SK-N-SH (cell line): Measurements from ENCODE around the gene CPNE7.

ENCODE experiments used
- EP300 ChIP-seq, 2 experiments: IDR thresholded peaks; 2 replicates each; pipeline versions ENCODE4 v1.4.0 to v1.6.1; 2012; ENCODE audit warnings: borderline replicate concordance in 1 of 2, low read depth in 1 of 2, low read length in 1 of 2
- GABPA ChIP-seq: IDR thresholded peaks from 2 replicates; pipeline ENCODE4 v1.4.0; 2012; ENCODE audit warnings: low read depth, mild to moderate bottlenecking
- POLR2AphosphoS5 ChIP-seq: IDR thresholded peaks from 2 replicates; pipeline ENCODE4 v1.6.1; 2012; ENCODE audit warnings: low read depth, low read length
- RAD21 ChIP-seq: IDR thresholded peaks from 2 replicates; pipeline ENCODE4 v1.6.1; 2012; ENCODE audit warnings: mild to moderate bottlenecking, low read length
- RCOR1 ChIP-seq: fragments of 150-350 bp; IDR thresholded peaks from 2 replicates; pipeline ENCODE4 v1.6.1; 2017; ENCODE audit warnings: antibody characterized with exemption, low read length
- SIN3A ChIP-seq: IDR thresholded peaks from 2 replicates; pipeline ENCODE4 v1.6.1; 2012; ENCODE audit warnings: low read depth, mild to moderate bottlenecking, low read length, moderate library complexity, borderline replicate concordance
- SMC3 ChIP-seq: IDR thresholded peaks from 2 replicates; pipeline ENCODE4 v1.6.1; 2012; ENCODE audit warnings: low read depth, low read length, improper control_type of control experiment
- TF ChIP-seq, protein P1 (sequence below): fragments of 200-600 bp; sonication (generic); IDR thresholded peaks from 2 replicates; pipeline ENCODE4 v1.6.1; 2017; ENCODE audit warnings: antibody characterized with exemption, mild to moderate bottlenecking, moderate library complexity
- TF ChIP-seq, protein P2 (sequence below): fragments of 150-350 bp; IDR thresholded peaks from 2 replicates; pipeline ENCODE4 v1.6.1; 2017; ENCODE audit warnings: antibody characterized with exemption, low read length, low read depth, borderline replicate concordance

DNA sequence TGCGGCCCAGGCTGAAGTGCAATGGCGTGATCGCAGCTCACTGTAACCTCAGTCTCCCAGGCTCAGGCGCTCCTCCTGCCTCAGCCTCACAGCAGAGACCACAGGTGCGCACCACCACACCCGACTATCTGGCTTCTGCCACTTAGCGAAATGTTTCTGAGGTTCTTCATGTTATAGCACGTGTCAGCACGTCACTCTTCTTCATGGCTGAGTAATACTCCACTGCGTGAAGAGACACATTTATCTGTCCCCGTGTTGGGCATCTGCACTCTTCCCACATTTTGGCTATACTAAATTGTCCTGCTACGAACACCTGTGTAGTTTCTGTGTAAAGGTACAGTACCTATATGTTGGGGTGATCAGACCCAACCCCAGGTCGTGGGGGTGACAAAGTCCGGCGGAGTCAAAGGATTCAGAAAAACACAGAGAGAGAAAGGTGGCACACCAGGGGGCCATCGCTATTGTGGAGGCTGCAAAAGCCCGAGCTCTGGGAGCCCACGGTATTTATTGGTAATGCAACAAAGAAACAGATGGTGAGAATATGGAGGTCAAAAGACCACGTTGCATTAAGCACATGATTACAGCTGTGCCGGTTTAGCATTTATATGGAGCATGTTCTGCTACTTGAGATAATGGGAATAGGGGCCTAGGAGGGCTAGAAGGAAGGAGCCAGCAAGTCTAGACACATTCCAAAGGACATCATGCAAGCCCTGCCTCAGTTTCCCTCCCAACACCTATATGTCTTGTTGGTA is 37.0 kb downstream of the CPNE7 start:
- no peak for TF ChIP-seq GABPA
- TF ChIP-seq RCOR1 = no peak
- no peak for TF ChIP-seq SIN3A
- TF ChIP-seq EP300 (IDR thresholded peaks at IDR 0.05; ENCODE audit: borderline replicate concordance in 1 of 2, low read depth in 1 of 2, low read length in 1 of 2) = no peak
- TF ChIP-seq, protein P1, sequence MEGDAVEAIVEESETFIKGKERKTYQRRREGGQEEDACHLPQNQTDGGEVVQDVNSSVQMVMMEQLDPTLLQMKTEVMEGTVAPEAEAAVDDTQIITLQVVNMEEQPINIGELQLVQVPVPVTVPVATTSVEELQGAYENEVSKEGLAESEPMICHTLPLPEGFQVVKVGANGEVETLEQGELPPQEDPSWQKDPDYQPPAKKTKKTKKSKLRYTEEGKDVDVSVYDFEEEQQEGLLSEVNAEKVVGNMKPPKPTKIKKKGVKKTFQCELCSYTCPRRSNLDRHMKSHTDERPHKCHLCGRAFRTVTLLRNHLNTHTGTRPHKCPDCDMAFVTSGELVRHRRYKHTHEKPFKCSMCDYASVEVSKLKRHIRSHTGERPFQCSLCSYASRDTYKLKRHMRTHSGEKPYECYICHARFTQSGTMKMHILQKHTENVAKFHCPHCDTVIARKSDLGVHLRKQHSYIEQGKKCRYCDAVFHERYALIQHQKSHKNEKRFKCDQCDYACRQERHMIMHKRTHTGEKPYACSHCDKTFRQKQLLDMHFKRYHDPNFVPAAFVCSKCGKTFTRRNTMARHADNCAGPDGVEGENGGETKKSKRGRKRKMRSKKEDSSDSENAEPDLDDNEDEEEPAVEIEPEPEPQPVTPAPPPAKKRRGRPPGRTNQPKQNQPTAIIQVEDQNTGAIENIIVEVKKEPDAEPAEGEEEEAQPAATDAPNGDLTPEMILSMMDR = no peak
- TF ChIP-seq RAD21 = no peak
- TF ChIP-seq, protein P2, sequence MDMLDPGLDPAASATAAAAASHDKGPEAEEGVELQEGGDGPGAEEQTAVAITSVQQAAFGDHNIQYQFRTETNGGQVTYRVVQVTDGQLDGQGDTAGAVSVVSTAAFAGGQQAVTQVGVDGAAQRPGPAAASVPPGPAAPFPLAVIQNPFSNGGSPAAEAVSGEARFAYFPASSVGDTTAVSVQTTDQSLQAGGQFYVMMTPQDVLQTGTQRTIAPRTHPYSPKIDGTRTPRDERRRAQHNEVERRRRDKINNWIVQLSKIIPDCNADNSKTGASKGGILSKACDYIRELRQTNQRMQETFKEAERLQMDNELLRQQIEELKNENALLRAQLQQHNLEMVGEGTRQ = no peak
- TF ChIP-seq SMC3 = no peak
- TF ChIP-seq POLR2AphosphoS5 = no peak
